HepG2 (cell line): Measurements from ENCODE around the gene HNRNPAB. TPM values are rescaled to one million over a fixed set of nuclear protein-coding genes. Genes with fewer than 3 reads are reported as not detected.

Source experiments
- CBFB ChIP-seq: sonication (generic); formaldehyde crosslinking; IDR thresholded peaks from 2 replicates; pipeline ENCODE4 v1.4.0; 2020; ENCODE audit warnings: missing genetic modification reagents
- CTCF ChIP-seq: sonication (generic); formaldehyde crosslinking; IDR thresholded peaks from 2 replicates; pipeline ENCODE4 v1.5.0; 2020; ENCODE audit warnings: mild to moderate bottlenecking, missing genetic modification reagents, moderate library complexity
- KDM5B ChIP-seq: sonication (generic); formaldehyde crosslinking; IDR thresholded peaks from 2 replicates; pipeline ENCODE4 v1.4.0; 2020; ENCODE audit warnings: missing genetic modification reagents, mild to moderate bottlenecking, borderline replicate concordance
- MAFG ChIP-seq: sonication (generic); formaldehyde crosslinking; IDR thresholded peaks from 2 replicates; pipeline ENCODE4 v1.5.1; 2020; ENCODE audit warnings: mild to moderate bottlenecking, missing genetic modification reagents
- MED1 ChIP-seq: sonication (generic); formaldehyde crosslinking; IDR thresholded peaks from 2 replicates; pipeline ENCODE4 v1.4.0; 2020; ENCODE audit warnings: missing genetic modification reagents
- MTA3 ChIP-seq: sonication (generic); formaldehyde crosslinking; IDR thresholded peaks from 2 replicates; pipeline ENCODE4 v1.4.0; 2020; ENCODE audit warnings: missing genetic modification reagents
- MXD3 ChIP-seq: IDR thresholded peaks from 2 replicates; pipeline ENCODE4 v1.6.1; 2016; ENCODE audit warnings: mild to moderate bottlenecking, missing biosample characterization, missing genetic modification reagents
- NR2F1 ChIP-seq, 2 experiments: fragments of 450-650 bp in 1 of 2; formaldehyde crosslinking in 1 of 2; IDR thresholded peaks; 2 replicates each; pipeline versions ENCODE4 v1.5.0 to v1.6.1; 2016 to 2020; ENCODE audit warnings: mild to moderate bottlenecking in 1 of 2, missing compliant biosample characterization in 1 of 2, missing genetic modification reagents in 1 of 2, moderate library complexity in 1 of 2
- PRMT3 ChIP-seq: sonication (generic); formaldehyde crosslinking; IDR thresholded peaks from 2 replicates; pipeline ENCODE4 v1.8.1; 2022; ENCODE audit warnings: low read depth, mild to moderate bottlenecking, moderate library complexity, missing genetic modification reagents, borderline replicate concordance
- PRPF4 ChIP-seq: fragments of 200-400 bp; formaldehyde crosslinking; IDR thresholded peaks from 2 replicates; pipeline ENCODE4 v1.6.1; 2016; ENCODE audit warnings: low read length, low read depth; ENCODE audit not compliant: poor library complexity, severe bottlenecking
- RNF2 ChIP-seq: fragments of 450-650 bp; conservative IDR thresholded peaks from 2 replicates; pipeline ENCODE4 v1.6.1; 2016; ENCODE audit warnings: low read depth
- SNRNP70 ChIP-seq: fragments of 200-400 bp; formaldehyde crosslinking; IDR thresholded peaks from 2 replicates; pipeline ENCODE4 v1.6.1; 2017; ENCODE audit warnings: mild to moderate bottlenecking, low read depth, low read length, moderate library complexity
- YEATS4 ChIP-seq: sonication (generic); formaldehyde crosslinking; IDR thresholded peaks from 2 replicates; pipeline ENCODE4 v1.4.0; 2020; ENCODE audit warnings: missing genetic modification reagents, borderline replicate concordance
- ZFP36L2 ChIP-seq: sonication (generic); formaldehyde crosslinking; IDR thresholded peaks from 2 replicates; pipeline ENCODE4 v1.4.0; 2020; ENCODE audit warnings: missing genetic modification reagents
- ZNF180 ChIP-seq: sonication (generic); formaldehyde crosslinking; IDR thresholded peaks from 2 replicates; pipeline ENCODE4 v1.4.0; 2020; ENCODE audit warnings: low read depth, missing genetic modification reagents, borderline replicate concordance
- ZNF263 ChIP-seq: sonication (generic); formaldehyde crosslinking; IDR thresholded peaks from 2 replicates; pipeline ENCODE4 v1.4.0; 2020; ENCODE audit warnings: missing genetic modification reagents
- ZNF264 ChIP-seq: sonication (generic); formaldehyde crosslinking; IDR thresholded peaks from 2 replicates; pipeline ENCODE4 v1.4.0; 2020; ENCODE audit warnings: missing genetic modification reagents
- ZNF501 ChIP-seq: sonication (generic); formaldehyde crosslinking; IDR thresholded peaks from 2 replicates; pipeline ENCODE4 v1.5.1; 2020; ENCODE audit warnings: mild to moderate bottlenecking, moderate library complexity, missing genetic modification reagents
- ZNF580 ChIP-seq: IDR thresholded peaks from 2 replicates; pipeline ENCODE4 v1.6.1; 2016; ENCODE audit warnings: low read depth, borderline replicate concordance
- ZNF607 ChIP-seq: sonication (generic); formaldehyde crosslinking; IDR thresholded peaks from 2 replicates; pipeline ENCODE4 v1.5.1; 2020; ENCODE audit warnings: missing genetic modification reagents, mild to moderate bottlenecking, borderline replicate concordance
- ZNF781 ChIP-seq: sonication (generic); formaldehyde crosslinking; IDR thresholded peaks from 2 replicates; pipeline ENCODE4 v1.5.1; 2020; ENCODE audit warnings: borderline replicate concordance, mild to moderate bottlenecking, missing genetic modification reagents; ENCODE audit errors: not compliant biosample characterization
- ZNF879 ChIP-seq: sonication (generic); formaldehyde crosslinking; IDR thresholded peaks from 2 replicates; pipeline ENCODE4 v1.8.1; 2023; ENCODE audit warnings: missing genetic modification reagents
- ZXDC ChIP-seq: sonication (generic); formaldehyde crosslinking; IDR thresholded peaks from 2 replicates; pipeline ENCODE4 v1.5.0; 2020; ENCODE audit warnings: mild to moderate bottlenecking, missing genetic modification reagents
- polyA plus RNA-seq, 8 experiments: library from polyadenylated mRNA; depleted of rRNA in 3 of 8; stranded (reverse) in 7 of 8; unstranded in 1 of 8; fragments of >200 nt; fragmentation: Illumina TruSeq in 4 of 8; extraction: Trizol in 4 of 8; gene quantifications; 2 replicates each; pipeline versions ENCODE4 v1.2.1 to v1.2.3, GENCODE V29; 2011 to 2016; ENCODE audit warnings: low read depth in 4 of 8, missing spikeins in 1 of 8, mixed read lengths in 1 of 8; ENCODE audit not compliant: insufficient read depth in 1 of 8
- total RNA-seq, 5 experiments: library from RNA; depleted of rRNA; stranded (reverse); fragments of >200 nt; fragmentation: Illumina TruSeq; extraction: Trizol; gene quantifications; 2 replicates each; pipeline ENCODE4 v1.2.3, GENCODE V29; 2016; ENCODE audit warnings: low read depth in 1 of 5

Gene HNRNPAB
- total and polyA plus RNA-seq, 2 of the 13 experiments (the other 11 are each of a cell fraction or from before 2014, with no cell fraction given), result 62.6 to 111 TPM

GRCh38 chr5:178204182-178204934, at the start of gene HNRNPAB (continued):
- 0 out of 2 replicates have a peak, but pooled peaks have one; percentile 45 for TF ChIP-seq ZNF264 (CRISPR knock-in tag)
- peak; percentile 56 for TF ChIP-seq ZNF781 (CRISPR knock-in tag)
- TF ChIP-seq SNRNP70, result no peak
- peak; percentile 19; the same call in 1 of the 2 replicates for TF ChIP-seq CTCF (CRISPR knock-in tag)
- TF ChIP-seq MED1 (CRISPR knock-in tag), result peak; percentile 71
- TF ChIP-seq PRMT3 (CRISPR knock-in tag), result peak; percentile 72; the same call in 1 of the 2 replicates
- TF ChIP-seq MAFG (CRISPR knock-in tag), result no peak
- 0 out of 2 replicates have a peak, but pooled peaks have one; percentile 41 for TF ChIP-seq ZXDC (CRISPR knock-in tag)
- peak; percentile 77; the same call in 1 of the 2 replicates for TF ChIP-seq RNF2
- TF ChIP-seq ZNF501, result peak; percentile 86
- TF ChIP-seq MXD3 (CRISPR knock-in tag), result peak; percentile 95
- TF ChIP-seq ZNF263, result peak; percentile 51
- TF ChIP-seq CBFB (CRISPR knock-in tag), result peak; percentile 80; the same call in 1 of the 2 replicates
- peak; percentile 84 for TF ChIP-seq ZNF580 (CRISPR knock-in tag)
- TF ChIP-seq ZNF607 (CRISPR knock-in tag), result peak; percentile 92
- TF ChIP-seq NR2F1 (CRISPR knock-in tag; IDR thresholded peaks at IDR 0.05), result no peak
- TF ChIP-seq ZNF879, result no peak
- TF ChIP-seq ZFP36L2 (CRISPR knock-in tag), result no peak
- TF ChIP-seq YEATS4, result peak; percentile 98
- peak; percentile 88; the same call in 1 of the 2 replicates for TF ChIP-seq KDM5B (CRISPR knock-in tag)
- TF ChIP-seq PRPF4, result no peak
- peak; percentile 26; the same call in 1 of the 2 replicates for TF ChIP-seq ZNF180 (CRISPR knock-in tag)
- no peak for TF ChIP-seq MTA3 (CRISPR knock-in tag)
